HFFc6 (cell line): ENCODE results near the gene RXRG. TPM values are rescaled to one million over a fixed set of nuclear protein-coding genes. Genes with fewer than 3 reads are reported as not detected.

ENCODE experiments used
- DNase-seq: peaks from one replicate; pipeline ENCODE4 v3.0.0-alpha.2; 2018
- H3K27ac Mint-ChIP-seq: 2 replicates; pipeline ENCODE4 v1.8.0; 2020; ENCODE audit warnings: mild to moderate bottlenecking, mixed read lengths
- H3K27me3 Mint-ChIP-seq: 2 replicates; pipeline ENCODE4 v1.8.0; 2021; ENCODE audit warnings: mild to moderate bottlenecking, moderate library complexity, mixed read lengths; ENCODE audit not compliant: insufficient read depth
- H3K36me3 Mint-ChIP-seq: 2 replicates; pipeline ENCODE4 v1.8.0; 2021; ENCODE audit warnings: low read depth, mixed read lengths
- H3K4me1 Mint-ChIP-seq: 2 replicates; pipeline ENCODE4 v1.8.0; 2020; ENCODE audit warnings: low read depth, mixed read lengths
- H3K4me3 Mint-ChIP-seq: 2 replicates; pipeline ENCODE4 v1.8.0; 2020; ENCODE audit warnings: mild to moderate bottlenecking, moderate library complexity, mixed read lengths
- H3K9me3 Mint-ChIP-seq: 2 replicates; pipeline ENCODE4 v1.8.0; 2020; ENCODE audit warnings: mild to moderate bottlenecking, mixed read lengths
- total RNA-seq, 6 experiments: library from RNA; stranded (reverse); fragmentation: NEBNext Ultra II Directional; extraction: Animal tissue kit (Norgen Biotek cat#: 25700); gene quantifications; 2 replicates in 1 of 6; 3 replicates in 5 of 6; pipeline ENCODE4 v1.2.3, GENCODE V29; 2021
- TF ChIP-seq, protein P1 (sequence below): fragments of 200-600 bp; sonication (generic); IDR thresholded peaks from 2 replicates; pipeline ENCODE4 v1.5.0; 2021; ENCODE audit warnings: antibody characterized with exemption, mild to moderate bottlenecking

RXRG gene
- total RNA-seq, 6 experiments from 2014 or later: not detected

- TF ChIP-seq, protein P1, sequence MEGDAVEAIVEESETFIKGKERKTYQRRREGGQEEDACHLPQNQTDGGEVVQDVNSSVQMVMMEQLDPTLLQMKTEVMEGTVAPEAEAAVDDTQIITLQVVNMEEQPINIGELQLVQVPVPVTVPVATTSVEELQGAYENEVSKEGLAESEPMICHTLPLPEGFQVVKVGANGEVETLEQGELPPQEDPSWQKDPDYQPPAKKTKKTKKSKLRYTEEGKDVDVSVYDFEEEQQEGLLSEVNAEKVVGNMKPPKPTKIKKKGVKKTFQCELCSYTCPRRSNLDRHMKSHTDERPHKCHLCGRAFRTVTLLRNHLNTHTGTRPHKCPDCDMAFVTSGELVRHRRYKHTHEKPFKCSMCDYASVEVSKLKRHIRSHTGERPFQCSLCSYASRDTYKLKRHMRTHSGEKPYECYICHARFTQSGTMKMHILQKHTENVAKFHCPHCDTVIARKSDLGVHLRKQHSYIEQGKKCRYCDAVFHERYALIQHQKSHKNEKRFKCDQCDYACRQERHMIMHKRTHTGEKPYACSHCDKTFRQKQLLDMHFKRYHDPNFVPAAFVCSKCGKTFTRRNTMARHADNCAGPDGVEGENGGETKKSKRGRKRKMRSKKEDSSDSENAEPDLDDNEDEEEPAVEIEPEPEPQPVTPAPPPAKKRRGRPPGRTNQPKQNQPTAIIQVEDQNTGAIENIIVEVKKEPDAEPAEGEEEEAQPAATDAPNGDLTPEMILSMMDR: no peak
- H3K4me1 Mint-ChIP-seq: no peaks in the 10 kb centered on the region
- H3K27ac Mint-ChIP-seq: no peak overlapping the region
- no peaks in the 10 kb centered on the region for H3K9me3 Mint-ChIP-seq
- H3K36me3 Mint-ChIP-seq: no peaks in the 10 kb centered on the region
- DNase-seq: no peak
- no peak overlapping the region for H3K4me3 Mint-ChIP-seq
- H3K27me3 Mint-ChIP-seq: peaks cover 11% of the 10 kb centered on the region
Measured at GRCh38 chr1:165423136-165423535, 21.8 kb downstream of the RXRG start.

GRCh38 chr1:165420655-165421054 lies 24.3 kb downstream of the RXRG start:
- no peak for DNase-seq
- Mint-ChIP-seq H3K27me3 (peaks cover 12% of the 10 kb centered on the region), H3K9me3 (no peaks in the 10 kb centered on the region), H3K4me3 (no peak overlapping the region), H3K4me1 (no peaks in the 10 kb centered on the region), H3K27ac (no peak overlapping the region), H3K36me3 (no peaks in the 10 kb centered on the region)
- TF ChIP-seq, protein P1: no peak

DNA sequence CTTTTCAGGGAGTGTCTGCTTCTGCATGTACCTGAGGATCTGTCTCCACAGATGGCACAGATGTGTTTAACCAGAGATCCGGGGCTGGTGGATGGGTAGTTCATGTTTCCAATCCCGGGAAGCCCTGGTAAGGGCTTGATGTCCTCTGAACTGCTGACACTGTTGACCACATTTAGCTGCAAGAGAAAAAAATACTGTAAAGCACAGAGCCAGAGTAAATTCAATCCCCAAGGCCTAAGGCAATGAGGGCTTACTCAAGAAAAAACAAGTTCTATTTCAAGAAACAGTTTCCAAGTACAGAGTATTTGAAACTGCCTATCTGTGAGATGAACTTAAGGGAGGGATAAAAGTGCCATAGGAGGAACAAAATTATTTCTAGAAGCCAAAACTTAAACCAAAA lies 25.1 kb downstream of the RXRG start:
- Mint-ChIP-seq H3K27me3 (peaks cover 15% of the 10 kb centered on the region), H3K9me3 (no peaks in the 10 kb centered on the region), H3K4me3 (no peak overlapping the region), H3K27ac (no peak overlapping the region), H3K36me3 (no peaks in the 10 kb centered on the region), H3K4me1 (no peaks in the 10 kb centered on the region)
- DNase-seq: no peak
- TF ChIP-seq, protein P1: no peak

GRCh38 chr1:165418195-165418594 lies 26.7 kb downstream of the RXRG start:
- Mint-ChIP-seq H3K4me3 (no peak overlapping the region), H3K27ac (no peak overlapping the region), H3K27me3 (peaks cover 17% of the 10 kb centered on the region), H3K4me1 (no peaks in the 10 kb centered on the region), H3K36me3 (no peaks in the 10 kb centered on the region), H3K9me3 (no peaks in the 10 kb centered on the region)
- TF ChIP-seq, protein P1: no peak
- DNase-seq: no peak

- H3K9me3 Mint-ChIP-seq: no peaks in the 10 kb centered on the region
- TF ChIP-seq, protein P1: no peak
- H3K4me3 Mint-ChIP-seq: no peak overlapping the region
- H3K27ac Mint-ChIP-seq: no peak overlapping the region
- no peaks in the 10 kb centered on the region for H3K36me3 Mint-ChIP-seq
- H3K27me3 Mint-ChIP-seq: peaks cover 17% of the 10 kb centered on the region
- no peak for DNase-seq
- H3K4me1 Mint-ChIP-seq: no peaks in the 10 kb centered on the region
Measured at GRCh38 chr1:165416876-165417275, 28.1 kb downstream of the RXRG start.

DNA sequence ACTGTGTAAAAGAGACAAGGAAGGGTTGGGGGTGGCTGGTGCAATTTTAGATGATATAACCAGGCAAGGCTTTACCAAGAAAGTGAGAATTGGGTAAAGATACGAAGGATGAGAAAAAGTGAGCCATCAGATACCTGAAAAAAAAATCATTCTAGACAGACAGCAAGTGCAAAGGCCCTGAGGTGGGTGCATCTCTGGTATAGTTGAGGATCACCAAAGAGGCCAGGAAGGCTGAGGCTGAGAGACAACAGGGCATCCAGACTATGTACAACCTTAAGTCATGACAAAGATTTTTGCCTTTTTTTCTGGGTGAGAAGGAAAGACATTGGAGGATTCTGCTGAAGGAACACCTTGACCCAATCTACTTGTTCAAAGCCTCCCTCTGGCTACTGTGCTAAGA lies 29.9 kb downstream of the RXRG start:
- TF ChIP-seq, protein P1: no peak
- H3K4me1 Mint-ChIP-seq: no peaks in the 10 kb centered on the region
- no peak overlapping the region for H3K4me3 Mint-ChIP-seq
- H3K27me3 Mint-ChIP-seq: peaks cover 14% of the 10 kb centered on the region
- no peak overlapping the region for H3K27ac Mint-ChIP-seq
- DNase-seq: no peak
- H3K36me3 Mint-ChIP-seq: no peaks in the 10 kb centered on the region
- no peaks in the 10 kb centered on the region for H3K9me3 Mint-ChIP-seq
